HG02610 (cell line): ENCODE data around the gene HLA-DMB.

Experiments used
- ATAC-seq: cut with Tn5 transposase; IDR thresholded peaks from one replicate; pipeline ENCODE4 v1.9.1; 2021; ENCODE audit warnings: mild to moderate bottlenecking, moderate library complexity; ENCODE audit not compliant: unreplicated experiment

HLA-DMB gene

DNA sequence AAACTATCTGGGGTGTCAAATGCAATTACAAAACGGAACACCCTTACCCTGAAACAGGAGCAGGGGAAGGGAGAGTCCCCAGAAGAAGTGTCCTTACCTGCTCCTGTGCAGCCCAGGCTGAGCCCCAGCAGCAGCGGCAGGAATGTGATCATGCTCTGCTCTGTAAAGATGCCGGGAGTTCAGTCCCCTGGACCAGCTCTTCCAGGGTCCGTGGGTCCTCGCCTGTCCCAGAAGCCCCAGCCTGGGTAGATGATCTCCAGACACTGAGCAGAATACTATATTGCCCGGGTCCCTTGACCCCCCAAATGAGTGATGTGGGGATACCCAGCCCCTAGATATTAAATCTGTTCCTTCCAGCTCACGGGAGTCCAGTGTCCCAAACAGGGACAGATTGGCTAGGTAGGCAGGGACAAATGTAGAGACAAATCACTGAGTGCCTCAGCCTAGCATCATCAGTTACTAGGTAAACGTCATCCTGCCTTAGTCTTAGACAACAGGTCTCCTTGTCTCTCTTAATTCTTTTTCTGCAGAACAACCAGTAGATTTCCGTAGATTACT is at the start of gene HLA-DMB:
TSS of gene HLA-DMB (minus strand) at position 373 of the 558 bp plus-strand sequence. CDS start at position 152, 221 bp downstream.
- ATAC-seq = peak; percentile 57

DNA sequence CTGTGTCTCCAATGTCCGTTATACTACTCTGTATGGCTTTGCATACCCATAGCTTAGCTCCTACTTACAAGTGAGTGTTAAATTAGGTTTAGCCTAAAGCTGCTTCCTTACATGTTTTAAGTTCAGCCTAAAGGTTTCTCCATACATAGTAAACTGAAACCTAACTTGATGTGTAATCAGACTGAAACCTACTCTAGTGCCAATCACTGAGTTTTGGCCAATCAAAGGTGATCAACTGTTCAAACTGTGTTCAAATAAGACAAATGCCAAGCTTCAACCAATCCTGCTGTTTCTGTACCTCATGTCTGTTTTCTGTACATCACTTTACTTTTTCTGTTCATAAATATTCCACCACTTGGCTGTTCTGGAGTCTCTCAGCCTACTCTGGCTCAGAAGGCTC is 48.5 kb upstream of the HLA-DMB start:
- no peak for ATAC-seq

DNA sequence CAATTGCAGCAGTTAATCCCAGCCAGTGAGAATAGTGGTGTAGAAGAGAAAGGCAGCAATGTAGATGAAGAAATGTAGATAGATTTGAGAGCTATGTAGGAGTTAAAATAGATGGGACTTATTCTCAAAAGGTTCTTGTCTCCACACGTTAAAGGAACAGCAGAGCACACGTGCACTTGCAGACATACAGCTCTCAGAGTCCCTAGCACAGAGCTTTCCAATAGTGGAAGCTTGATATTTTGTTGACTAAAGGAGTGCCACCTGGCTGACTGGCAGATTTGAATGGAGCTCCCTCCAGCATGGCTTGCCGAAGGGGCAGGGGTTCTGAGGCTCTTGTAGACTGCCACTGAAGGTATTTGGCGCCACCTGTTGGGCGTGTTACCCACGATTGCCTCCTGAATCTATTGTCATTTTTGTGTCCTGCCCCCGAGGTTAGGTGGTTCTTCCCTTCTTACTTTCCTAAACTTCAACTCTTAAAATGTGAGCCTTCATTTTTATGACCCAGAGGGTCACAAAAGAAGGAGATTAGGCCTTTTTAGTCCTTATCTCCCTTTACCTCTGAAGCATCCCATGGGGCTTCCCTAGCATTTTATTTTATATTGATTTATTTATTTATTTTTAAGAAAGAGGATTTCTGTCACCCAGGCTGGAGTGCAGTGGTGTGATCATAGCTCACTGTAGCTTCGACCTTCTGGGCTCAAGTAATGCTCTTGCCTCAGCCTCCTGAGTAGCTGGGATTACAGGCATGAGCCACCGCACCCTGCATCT is 44.0 kb upstream of the HLA-DMB start:
- no peak for ATAC-seq

DNA sequence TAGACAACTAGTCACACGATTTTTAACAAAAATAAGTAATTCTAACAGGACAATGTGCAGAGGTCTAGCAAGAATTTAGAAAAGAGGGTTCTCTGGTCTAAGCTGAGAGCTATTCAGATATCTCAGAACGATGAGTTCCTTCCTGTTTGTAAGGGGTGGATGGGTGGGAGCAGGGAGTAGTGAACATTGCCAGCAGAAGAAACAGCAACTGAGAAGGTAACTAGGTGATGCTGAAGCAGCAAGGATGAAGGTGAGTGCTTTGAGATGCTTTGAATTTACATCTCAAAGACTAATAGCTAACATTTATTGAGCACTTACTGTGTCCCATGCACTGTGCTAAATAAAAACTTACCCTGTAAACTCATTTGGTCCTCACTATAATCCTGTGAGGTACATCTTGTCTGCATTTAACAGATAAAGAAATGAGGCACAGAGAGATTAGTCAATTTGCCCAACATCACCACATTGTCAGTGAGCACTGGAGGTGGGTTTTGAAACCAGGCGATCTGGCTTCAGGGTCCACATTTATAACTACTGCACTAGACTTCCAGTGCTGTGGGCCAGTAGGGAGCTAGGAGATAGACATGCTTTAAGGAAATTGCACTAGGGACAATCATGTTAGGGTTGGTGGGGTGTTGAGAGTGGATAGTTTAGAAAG is 43.3 kb upstream of the HLA-DMB start:
- no peak for ATAC-seq

DNA sequence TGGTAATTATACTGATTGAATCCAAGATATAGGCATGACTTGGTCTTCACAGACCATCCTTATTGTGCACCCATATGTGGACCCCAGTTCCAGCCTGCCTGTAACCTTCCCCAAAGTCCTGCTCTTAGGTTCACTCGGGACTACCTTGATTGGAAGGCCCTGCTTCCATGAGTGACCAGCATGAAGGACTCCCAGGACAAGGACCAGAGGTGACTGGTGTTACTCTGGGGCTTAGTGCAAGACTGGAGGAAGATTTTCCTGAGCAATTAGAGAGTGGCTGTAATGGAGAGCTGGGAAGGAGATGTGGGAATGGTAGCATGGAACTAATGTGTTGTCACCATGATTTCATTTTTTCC is 42.6 kb upstream of the HLA-DMB start:
- no peak for ATAC-seq

DNA sequence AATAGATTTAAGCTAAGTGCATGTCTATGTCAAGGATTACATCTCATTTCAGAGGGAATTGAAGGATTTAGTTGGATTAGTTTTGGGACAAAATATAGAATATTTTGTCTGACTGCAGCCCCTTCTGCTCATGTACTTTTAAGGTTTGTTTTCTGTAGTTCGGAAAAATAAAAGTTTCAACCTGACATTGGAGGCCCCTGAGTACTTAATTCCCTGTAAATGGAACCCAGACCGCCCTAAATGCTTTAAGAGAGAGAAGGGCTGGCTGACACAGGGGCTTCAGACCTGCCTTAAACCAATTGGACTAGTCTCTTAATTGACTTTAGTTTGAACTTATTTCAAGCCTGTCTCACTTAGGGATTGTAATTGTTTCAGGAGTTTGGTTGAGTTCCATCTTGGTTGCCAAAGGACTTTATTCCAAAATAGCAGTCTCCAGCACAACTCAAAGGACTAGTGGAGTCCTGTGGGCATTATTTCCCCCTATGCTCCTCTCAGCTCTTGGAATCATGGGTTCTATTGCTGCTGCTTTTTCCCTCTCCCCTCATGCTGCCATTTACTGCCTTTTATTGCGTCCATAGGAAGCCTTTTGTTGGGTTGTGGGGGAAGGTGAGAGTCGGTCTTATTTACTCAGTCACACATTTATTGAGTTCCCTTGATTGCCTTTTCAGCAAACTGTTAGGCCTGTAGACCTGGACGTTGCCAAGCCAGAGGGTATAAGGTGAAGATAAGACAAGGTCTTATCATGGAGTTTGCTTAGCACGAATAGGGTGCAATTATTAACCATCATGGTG is 42.1 kb upstream of the HLA-DMB start:
- ATAC-seq = no peak

DNA sequence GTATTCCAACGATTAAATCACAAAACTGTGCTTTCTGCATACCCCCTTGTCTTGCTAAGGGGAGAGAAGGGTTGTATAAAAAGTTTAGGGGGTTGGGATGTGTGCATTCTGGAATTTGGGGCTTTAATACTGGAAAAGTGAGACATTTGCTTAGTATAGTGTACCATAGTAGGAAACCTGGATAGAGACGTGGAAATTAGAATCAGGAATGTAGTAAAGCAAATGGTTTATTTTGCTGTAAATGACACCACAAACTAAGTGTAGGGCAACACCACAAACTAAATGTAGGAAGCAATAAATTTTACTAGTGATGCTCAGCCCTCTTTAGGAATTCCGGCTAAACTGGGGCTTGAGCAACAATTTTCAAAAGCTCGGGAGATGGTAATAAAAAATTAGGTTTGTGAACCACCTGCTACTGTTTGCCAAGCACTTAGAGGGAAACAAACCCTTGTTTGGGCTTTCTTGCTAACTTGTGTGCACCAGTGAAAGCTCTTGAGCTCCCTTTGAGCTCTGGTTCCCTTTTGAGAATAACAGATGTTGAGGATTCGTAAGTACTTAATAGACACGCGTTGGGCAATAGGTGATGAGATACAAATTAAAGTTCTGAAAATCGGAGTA is 41.4 kb upstream of the HLA-DMB start:
- no peak for ATAC-seq

DNA sequence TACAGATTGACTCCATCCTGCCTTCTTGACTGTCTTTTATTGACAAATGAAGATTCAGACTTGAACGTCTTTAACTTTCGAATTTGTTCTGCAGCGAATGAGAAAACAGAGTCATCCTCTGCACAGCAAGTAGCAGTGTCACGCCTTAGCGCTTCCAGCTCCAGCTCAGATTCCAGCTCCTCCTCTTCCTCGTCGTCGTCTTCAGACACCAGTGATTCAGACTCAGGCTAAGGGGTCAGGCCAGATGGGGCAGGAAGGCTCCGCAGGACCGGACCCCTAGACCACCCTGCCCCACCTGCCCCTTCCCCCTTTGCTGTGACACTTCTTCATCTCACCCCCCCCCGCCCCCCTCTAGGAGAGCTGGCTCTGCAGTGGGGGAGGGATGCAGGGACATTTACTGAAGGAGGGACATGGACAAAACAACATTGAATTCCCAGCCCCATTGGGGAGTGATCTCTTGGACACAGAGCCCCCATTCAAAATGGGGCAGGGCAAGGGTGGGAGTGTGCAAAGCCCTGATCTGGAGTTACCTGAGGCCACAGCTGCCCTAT is 39.7 kb upstream of the HLA-DMB start:
- ATAC-seq = no peak

DNA sequence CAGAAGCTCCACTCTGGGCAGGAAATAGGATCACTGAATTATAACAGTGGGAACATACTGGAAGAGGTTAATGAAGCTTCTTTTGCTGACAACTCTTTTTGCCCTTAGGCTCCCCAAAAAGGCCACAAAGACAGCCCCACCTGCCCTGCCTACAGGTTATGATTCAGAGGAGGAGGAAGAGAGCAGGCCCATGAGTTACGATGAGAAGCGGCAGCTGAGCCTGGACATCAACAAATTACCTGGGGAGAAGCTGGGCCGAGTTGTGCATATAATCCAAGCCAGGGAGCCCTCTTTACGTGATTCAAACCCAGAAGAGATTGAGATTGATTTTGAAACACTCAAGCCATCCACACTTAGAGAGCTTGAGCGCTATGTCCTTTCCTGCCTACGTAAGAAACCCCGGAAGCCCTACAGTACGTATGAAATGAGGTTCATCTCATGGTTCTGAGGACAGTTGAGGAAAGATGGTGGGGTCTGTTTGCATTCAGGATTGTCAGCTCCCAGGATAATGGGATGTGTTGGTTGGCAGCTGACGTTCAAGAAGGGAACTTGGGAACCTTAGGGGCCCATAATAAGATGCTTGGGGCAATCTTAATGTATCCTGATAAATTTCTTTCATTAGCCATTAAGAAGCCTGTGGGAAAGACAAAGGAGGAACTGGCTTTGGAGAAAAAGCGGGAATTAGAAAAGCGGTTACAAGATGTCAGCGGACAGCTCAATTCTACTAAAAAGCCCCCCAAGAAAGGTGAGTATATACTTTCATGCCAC is 39.1 kb upstream of the HLA-DMB start:
- no peak for ATAC-seq

DNA sequence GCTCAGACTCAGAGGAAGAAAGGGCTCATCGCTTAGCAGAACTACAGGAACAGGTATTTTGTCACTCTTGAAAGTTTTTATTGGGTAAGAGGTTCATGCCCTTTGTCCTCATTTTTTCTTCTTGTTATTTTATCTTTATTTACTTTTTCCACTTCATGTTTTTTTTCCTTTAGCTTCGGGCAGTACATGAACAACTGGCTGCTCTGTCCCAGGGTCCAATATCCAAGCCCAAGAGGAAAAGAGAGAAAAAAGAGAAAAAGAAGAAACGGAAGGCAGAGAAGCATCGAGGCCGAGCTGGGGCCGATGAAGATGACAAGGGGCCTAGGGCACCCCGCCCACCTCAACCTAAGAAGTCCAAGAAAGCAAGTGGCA is 37.1 kb upstream of the HLA-DMB start:
- ATAC-seq = no peak

DNA sequence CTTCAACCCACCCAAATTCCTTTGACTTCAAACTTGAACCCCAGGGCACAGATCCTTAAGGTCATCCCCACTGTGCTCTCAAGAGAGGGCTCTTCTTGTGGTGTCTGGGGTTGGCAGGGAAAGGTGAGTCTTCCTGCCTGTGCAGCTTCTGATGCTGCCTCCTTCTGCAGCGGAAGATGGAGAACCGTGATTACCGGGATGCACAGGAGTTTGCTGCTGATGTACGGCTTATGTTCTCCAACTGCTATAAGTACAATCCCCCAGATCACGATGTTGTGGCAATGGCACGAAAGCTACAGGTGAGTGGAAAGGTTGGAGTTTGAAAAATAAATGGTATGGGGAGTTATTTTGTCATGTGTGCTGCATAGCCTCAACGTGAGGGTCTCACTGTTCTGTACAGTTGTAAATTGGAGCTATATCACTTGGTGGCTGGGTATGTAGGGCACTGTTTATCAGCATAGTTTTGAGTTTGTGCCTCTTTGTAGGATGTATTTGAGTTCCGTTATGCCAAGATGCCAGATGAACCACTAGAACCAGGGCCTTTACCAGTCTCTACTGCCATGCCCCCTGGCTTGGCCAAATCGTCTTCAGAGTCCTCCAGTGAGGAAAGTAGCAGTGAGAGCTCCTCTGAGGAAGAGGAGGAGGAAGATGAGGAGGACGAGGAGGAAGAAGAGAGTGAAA is 36.6 kb upstream of the HLA-DMB start:
- no peak for ATAC-seq

DNA sequence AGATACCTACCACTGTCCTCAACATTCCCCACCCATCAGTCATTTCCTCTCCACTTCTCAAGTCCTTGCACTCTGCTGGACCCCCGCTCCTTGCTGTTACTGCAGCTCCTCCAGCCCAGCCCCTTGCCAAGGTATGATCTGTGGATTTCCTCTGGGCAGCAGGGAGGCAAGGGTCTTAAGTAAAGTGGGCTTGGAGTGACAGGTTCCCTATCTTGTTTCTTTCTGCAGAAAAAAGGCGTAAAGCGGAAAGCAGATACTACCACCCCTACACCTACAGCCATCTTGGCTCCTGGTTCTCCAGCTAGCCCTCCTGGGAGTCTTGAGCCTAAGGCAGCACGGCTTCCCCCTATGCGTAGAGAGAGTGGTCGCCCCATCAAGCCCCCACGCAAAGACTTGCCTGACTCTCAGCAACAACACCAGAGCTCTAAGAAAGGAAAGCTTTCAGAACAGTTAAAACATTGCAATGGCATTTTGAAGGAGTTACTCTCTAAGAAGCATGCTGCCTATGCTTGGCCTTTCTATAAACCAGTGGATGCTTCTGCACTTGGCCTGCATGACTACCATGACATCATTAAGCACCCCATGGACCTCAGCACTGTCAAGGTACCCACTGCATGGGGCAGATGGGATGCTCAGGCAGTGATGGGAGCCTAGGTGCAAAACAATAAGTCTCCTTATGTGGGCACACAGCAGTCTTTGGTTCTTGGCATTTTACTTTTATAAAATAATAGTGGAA is 35.7 kb upstream of the HLA-DMB start:
- no peak for ATAC-seq

DNA sequence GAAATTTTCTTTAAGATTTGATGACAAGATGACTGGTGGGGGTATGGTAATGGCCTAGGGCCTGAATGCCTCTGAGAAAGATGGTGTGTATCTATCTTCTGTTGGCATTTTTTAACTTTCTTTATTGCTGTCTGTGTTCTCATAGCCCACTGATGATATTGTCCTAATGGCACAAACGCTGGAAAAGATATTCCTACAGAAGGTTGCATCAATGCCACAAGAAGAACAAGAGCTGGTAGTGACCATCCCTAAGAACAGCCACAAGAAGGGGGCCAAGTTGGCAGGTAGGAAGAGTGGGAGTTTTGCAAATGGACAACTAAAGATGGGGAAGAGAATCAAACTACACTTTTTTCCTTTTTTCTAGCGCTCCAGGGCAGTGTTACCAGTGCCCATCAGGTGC is 35.1 kb upstream of the HLA-DMB start:
- ATAC-seq = no peak

DNA sequence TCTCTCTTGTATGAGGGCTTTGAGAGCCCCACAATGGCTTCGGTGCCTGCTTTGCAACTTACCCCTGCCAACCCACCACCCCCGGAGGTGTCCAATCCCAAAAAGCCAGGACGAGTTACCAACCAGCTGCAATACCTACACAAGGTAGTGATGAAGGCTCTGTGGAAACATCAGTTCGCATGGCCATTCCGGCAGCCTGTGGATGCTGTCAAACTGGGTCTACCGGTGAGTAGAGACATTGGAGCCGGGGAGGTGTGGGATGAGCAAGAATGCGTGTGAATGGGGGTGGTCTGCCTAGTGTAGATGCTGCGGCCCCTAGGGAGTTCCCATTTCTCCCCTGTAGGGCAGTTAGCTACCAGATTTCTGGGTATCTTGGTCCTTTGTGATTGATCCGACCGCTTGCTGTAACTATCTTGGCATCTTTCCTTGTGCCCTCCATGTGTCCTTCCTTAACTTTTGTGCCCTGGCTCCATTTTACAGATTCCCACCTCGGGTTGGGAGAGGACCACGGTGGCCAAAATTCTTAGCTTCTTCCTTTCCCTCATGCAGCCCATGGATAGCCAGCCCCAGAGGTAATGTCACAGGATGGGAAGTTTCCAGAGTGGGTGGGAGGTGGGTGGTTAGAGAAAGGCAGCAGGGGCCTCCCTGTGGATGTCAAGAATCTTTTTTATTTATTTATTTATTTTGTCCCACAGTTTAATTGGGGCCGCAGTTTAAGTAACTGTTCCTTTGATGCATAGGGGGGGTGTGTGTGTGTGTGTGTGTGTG is 33.9 kb upstream of the HLA-DMB start:
- ATAC-seq = no peak

DNA sequence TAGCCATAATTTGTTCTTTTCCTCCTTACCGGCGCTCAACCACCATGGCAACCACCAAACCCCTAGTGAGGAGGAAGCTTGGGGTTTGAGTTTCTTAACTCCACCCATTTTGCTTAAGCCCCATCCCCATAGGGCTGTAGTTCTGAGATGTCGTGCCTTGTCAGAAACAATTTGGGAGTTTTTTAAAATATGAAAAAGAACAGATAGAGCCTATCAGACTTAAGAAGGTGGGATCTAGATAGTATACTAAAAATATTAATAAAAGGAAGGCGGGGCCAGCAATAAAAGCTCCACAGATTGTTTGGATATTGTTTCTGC is 33.1 kb upstream of the HLA-DMB start:
- no peak for ATAC-seq

DNA sequence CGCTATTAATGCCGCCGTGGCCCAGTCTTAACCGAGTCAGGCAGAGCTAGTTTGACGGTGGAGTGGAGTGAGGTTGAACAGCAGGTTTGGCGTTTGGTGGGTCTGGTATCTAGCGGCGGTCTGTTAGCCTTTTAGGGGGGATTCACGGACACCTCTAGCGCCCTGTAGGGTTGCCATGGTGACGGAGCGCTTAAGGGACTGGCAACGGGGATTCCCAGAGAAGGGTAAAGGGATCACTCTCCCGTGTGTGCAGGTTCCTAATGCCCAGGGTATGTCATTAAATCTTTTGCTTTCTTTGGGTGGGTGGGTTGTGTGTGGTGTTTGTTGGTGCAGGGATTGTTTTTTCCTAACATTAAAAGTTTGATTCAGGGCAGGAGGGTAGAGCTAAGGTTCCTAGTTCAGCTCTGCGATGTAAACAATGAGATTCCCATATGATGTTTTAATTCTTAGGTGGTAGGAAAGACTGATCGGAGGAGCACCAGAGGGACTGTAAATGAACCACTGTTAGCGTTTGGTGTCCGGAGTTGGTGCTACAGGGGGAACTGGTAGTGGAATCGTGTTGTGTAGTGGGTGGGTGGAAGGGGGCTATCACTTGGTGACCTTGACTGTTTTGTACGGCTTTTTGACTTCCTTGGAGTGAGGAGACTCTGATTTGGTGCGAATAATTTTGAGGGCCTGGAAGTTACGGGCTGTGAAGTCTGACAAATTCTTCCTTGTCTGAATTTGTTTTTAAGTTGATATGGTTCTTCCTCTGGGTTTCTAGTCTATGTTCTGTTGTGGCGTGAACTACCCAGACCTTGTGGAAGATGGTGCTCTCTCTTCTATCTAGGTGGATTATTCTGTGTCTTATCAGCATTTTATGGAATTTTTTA is 32.6 kb upstream of the HLA-DMB start:
- no peak for ATAC-seq

DNA sequence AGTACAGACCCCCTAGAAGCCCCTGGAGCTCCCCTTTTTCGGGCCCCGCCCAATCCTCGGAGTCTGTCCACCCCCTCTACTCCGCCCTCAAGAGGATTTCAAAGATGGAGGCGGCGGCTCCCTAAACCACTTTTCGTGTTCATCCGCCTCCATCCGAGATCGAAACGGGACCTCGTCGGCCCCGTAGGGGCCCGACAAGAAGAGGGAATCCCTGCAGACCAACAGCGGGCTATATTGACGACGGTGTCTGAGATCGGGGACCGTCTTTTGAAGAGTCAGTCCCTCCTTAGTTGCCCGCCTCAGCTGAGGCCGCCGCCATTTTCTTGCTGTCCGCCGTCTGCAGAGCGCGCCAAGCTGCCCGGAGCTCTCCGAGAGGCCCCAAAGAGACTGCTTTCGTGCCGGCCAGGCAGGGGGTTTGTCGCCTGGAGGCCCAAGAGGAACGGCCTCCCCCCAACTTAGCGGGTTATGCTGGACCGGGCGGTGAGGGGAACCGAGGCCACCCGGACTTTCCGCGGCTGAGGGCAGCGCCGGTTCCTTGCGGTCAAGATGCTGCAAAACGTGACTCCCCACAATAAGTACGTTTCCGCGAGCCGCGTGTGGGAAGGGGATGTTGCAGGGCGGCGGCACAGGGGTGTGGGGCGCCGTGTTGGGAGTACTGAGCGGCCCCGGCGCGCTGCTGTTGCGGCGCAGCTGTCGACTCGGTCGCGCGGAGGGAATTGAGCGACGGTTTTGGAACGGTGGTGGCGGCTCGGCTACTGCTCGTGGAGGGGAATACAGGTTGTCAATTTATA is 31.7 kb upstream of the HLA-DMB start:
- no peak for ATAC-seq
